OCI-LY1 (cell line): ENCODE results near the gene PKMYT1.

ENCODE experiments used
- H2AFZ ChIP-seq: fragments of 200-600 bp; sonication (generic), shearing (Covaris generic); 2 replicates; pipeline ENCODE4 v1.6.0; 2014; ENCODE audit warnings: antibody characterized with exemption, mild to moderate bottlenecking, low read length
- H3F3A ChIP-seq: fragments of 200-600 bp; sonication (generic), shearing (Covaris generic); 2 replicates; pipeline ENCODE4 v1.6.0; 2014; ENCODE audit warnings: mild to moderate bottlenecking, antibody characterized with exemption, low read length, moderate library complexity; ENCODE audit not compliant: insufficient read depth
- H3K27ac ChIP-seq: fragments of 200-600 bp; sonication (generic); 2 replicates; pipeline ENCODE4 v1.5.1; 2014; ENCODE audit warnings: low read length, mixed run types, mild to moderate bottlenecking, low read depth; ENCODE audit not compliant: poor library complexity, severe bottlenecking
- H3K27me3 ChIP-seq: fragments of 200-600 bp; sonication (generic); 2 replicates; pipeline ENCODE4 v1.6.0; 2014; ENCODE audit warnings: antibody characterized with exemption, mild to moderate bottlenecking, low read length, moderate library complexity; ENCODE audit not compliant: insufficient read depth
- H3K36me3 ChIP-seq: fragments of 200-600 bp; sonication (generic); 2 replicates; pipeline ENCODE4 v1.6.1; 2014; ENCODE audit warnings: mild to moderate bottlenecking, antibody characterized with exemption, low read length, moderate library complexity, mixed read lengths; ENCODE audit not compliant: insufficient read depth
- H3K4me1 ChIP-seq: fragments of 200-600 bp; sonication (generic); 2 replicates; pipeline ENCODE4 v1.5.1; 2014; ENCODE audit warnings: mild to moderate bottlenecking, low read length, moderate library complexity; ENCODE audit not compliant: insufficient read depth, severe bottlenecking
- H3K4me2 ChIP-seq: fragments of 200-600 bp; sonication (generic), shearing (Covaris generic); 2 replicates; pipeline ENCODE4 v1.6.1; 2014; ENCODE audit warnings: low read length
- H3K4me3 ChIP-seq: fragments of 200-600 bp; sonication (generic); 2 replicates; pipeline ENCODE4 v1.5.1; 2014; ENCODE audit warnings: low read length, low read depth, mild to moderate bottlenecking, mixed read lengths; ENCODE audit not compliant: poor library complexity, severe bottlenecking
- H3K79me2 ChIP-seq: fragments of 200-600 bp; shearing (Covaris generic); 2 replicates; pipeline ENCODE4 v1.6.1; 2016; ENCODE audit warnings: mixed run types, low read length, mixed read lengths; ENCODE audit not compliant: insufficient read depth
- H3K9ac ChIP-seq: fragments of 200-600 bp; sonication (generic), shearing (Covaris generic); 2 replicates; pipeline ENCODE4 v1.6.1; 2014; ENCODE audit warnings: mild to moderate bottlenecking, low read length, mixed read lengths
- H3K9me2 ChIP-seq: fragments of 200-600 bp; sonication (generic), shearing (Covaris generic); 2 replicates; pipeline ENCODE4 v1.6.1; 2014; ENCODE audit warnings: low read depth, mild to moderate bottlenecking, low read length, mixed read lengths
- H3K9me3 ChIP-seq: fragments of 200-600 bp; shearing (Covaris generic); 2 replicates; pipeline ENCODE4 v1.6.1; 2014; ENCODE audit warnings: low read length, mixed read lengths
- H4K20me1 ChIP-seq: fragments of 200-600 bp; sonication (generic), shearing (Covaris generic); 2 replicates; pipeline ENCODE4 v1.6.0; 2016; ENCODE audit warnings: mild to moderate bottlenecking, low read length; ENCODE audit not compliant: insufficient read depth
- CTCF ChIP-seq: fragments of 200-600 bp; sonication (generic), shearing (Covaris generic); IDR thresholded peaks from 2 replicates; pipeline ENCODE4 v1.5.1; 2017; ENCODE audit warnings: mild to moderate bottlenecking, antibody characterized with exemption, low read length, moderate library complexity, mixed read lengths
- EZH2 ChIP-seq: fragments of 200-600 bp; sonication (generic), shearing (Covaris generic); IDR thresholded peaks from 2 replicates; pipeline ENCODE4 v1.8.0; 2017; ENCODE audit warnings: borderline replicate concordance, mixed run types, mild to moderate bottlenecking, antibody characterized with exemption, low read length, moderate library complexity, mixed read lengths

PKMYT1 gene

GRCh38 chr16:2959206-2959605, 21.0 kb downstream of the PKMYT1 start:
- TF ChIP-seq CTCF (no peak), EZH2 (no peak)
- Histone ChIP-seq H4K20me1 (no peaks in the 10 kb centered on the region), H2AFZ (no peak overlapping the region), H3K4me2 (no peak overlapping the region), H3K27ac (no peak overlapping the region), H3K4me3 (no peak overlapping the region), H3K9me3 (no peaks in the 10 kb centered on the region), H3K4me1 (peaks cover 21% of the 10 kb centered on the region), H3K9ac (no peak overlapping the region), H3F3A (no peaks in the 10 kb centered on the region), H3K36me3 (no peaks in the 10 kb centered on the region), H3K27me3 (peaks cover 8% of the 10 kb centered on the region), H3K79me2 (no peaks in the 10 kb centered on the region), H3K9me2 (no peaks in the 10 kb centered on the region)

- no peaks in the 10 kb centered on the region for H3K36me3 ChIP-seq
- H3K4me2 ChIP-seq: no peak overlapping the region
- H4K20me1 ChIP-seq: no peaks in the 10 kb centered on the region
- H3K9me3 ChIP-seq: no peaks in the 10 kb centered on the region
- H3K79me2 ChIP-seq: no peaks in the 10 kb centered on the region
- TF ChIP-seq EZH2 (no peak), CTCF (no peak)
- H2AFZ ChIP-seq: no peak overlapping the region
- peaks cover 8% of the 10 kb centered on the region for H3K27me3 ChIP-seq
- H3K9me2 ChIP-seq: no peaks in the 10 kb centered on the region
- H3K9ac ChIP-seq: no peak overlapping the region
- H3K4me3 ChIP-seq: no peak overlapping the region
- H3F3A ChIP-seq: no peaks in the 10 kb centered on the region
- peaks cover 16% of the 10 kb centered on the region for H3K4me1 ChIP-seq
- no peak overlapping the region for H3K27ac ChIP-seq
Measured at GRCh38 chr16:2956579-2956956, 23.7 kb downstream of the PKMYT1 start.

GRCh38 chr16:2955779-2956578, 24.3 kb downstream of the PKMYT1 start:
- H3K27ac ChIP-seq: no peak overlapping the region
- no peak overlapping the region for H3K9ac ChIP-seq
- H4K20me1 ChIP-seq: no peaks in the 10 kb centered on the region
- peaks cover 16% of the 10 kb centered on the region for H3K4me1 ChIP-seq
- no peaks in the 10 kb centered on the region for H3K79me2 ChIP-seq
- no peak overlapping the region for H3K4me2 ChIP-seq
- H3K9me2 ChIP-seq: no peaks in the 10 kb centered on the region
- no peak overlapping the region for H3K4me3 ChIP-seq
- H3F3A ChIP-seq: no peaks in the 10 kb centered on the region
- no peaks in the 10 kb centered on the region for H3K9me3 ChIP-seq
- H2AFZ ChIP-seq: no peak overlapping the region
- H3K27me3 ChIP-seq: peaks cover 8% of the 10 kb centered on the region
- no peaks in the 10 kb centered on the region for H3K36me3 ChIP-seq
- TF ChIP-seq EZH2 (no peak), CTCF (no peak)
